WTC11 (cell line): ENCODE data around the gene CER1. TPM values are rescaled to one million over a fixed set of nuclear protein-coding genes. Genes with fewer than 3 reads are reported as not detected.

Source experiments
- ATAC-seq: fragments of 200-7000 bp; cut with Tn5 transposase; 2 replicates; pipeline ENCODE4 v1.10.0; 2021; ENCODE audit warnings: mild to moderate bottlenecking, moderate library complexity
- CTCF ChIA-PET: fragments of 300-600 bp; sonication (Branson Sonifier 250); formaldehyde crosslinking; loops from one replicate; lab custom pipeline; 2021; ENCODE audit warnings: antibody characterized with exemption; lab: Charles Lee
- POLR2A ChIA-PET: fragments of 350-600 bp; sonication (Branson Sonifier 250); formaldehyde crosslinking; loops from one replicate; lab custom pipeline; 2021; ENCODE audit warnings: antibody characterized with exemption; lab: Charles Lee
- DNase-seq: peaks from one replicate; pipeline ENCODE4 v3.0.0; 2021; ENCODE audit warnings: low spot score
- H3K27ac Mint-ChIP-seq: 2 replicates; pipeline ENCODE4 v1.8.0; 2021; ENCODE audit warnings: mixed read lengths
- H3K27me3 Mint-ChIP-seq: 2 replicates; pipeline ENCODE4 v1.8.0; 2021; ENCODE audit warnings: low read depth, mild to moderate bottlenecking, moderate library complexity, mixed read lengths
- H3K36me3 Mint-ChIP-seq: 2 replicates; pipeline ENCODE4 v1.8.0; 2021; ENCODE audit warnings: mixed read lengths
- H3K4me1 Mint-ChIP-seq: 2 replicates; pipeline ENCODE4 v1.8.0; 2022; ENCODE audit warnings: mixed read lengths
- H3K4me3 Mint-ChIP-seq: 2 replicates; pipeline ENCODE4 v1.8.0; 2021; ENCODE audit warnings: mild to moderate bottlenecking, moderate library complexity, mixed read lengths
- H3K9me3 Mint-ChIP-seq: 2 replicates; pipeline ENCODE4 v1.8.0; 2021; ENCODE audit warnings: mixed read lengths
- AFF4 ChIP-seq: sonication (generic); formaldehyde crosslinking; IDR thresholded peaks from 2 replicates; pipeline ENCODE4 v1.8.1; 2023; ENCODE audit warnings: mild to moderate bottlenecking, missing genetic modification reagents, borderline replicate concordance
- ARID4B ChIP-seq: sonication (generic); formaldehyde crosslinking; IDR thresholded peaks from 2 replicates; pipeline ENCODE4 v1.8.0; 2023; ENCODE audit warnings: missing genetic modification reagents, mild to moderate bottlenecking, borderline replicate concordance
- ATF2 ChIP-seq: sonication (generic); formaldehyde crosslinking; IDR thresholded peaks from 2 replicates; pipeline ENCODE4 v1.8.1; 2022; ENCODE audit warnings: low read depth, missing genetic modification reagents, borderline replicate concordance
- ATF3 ChIP-seq: sonication (generic); formaldehyde crosslinking; conservative IDR thresholded peaks from 2 replicates; pipeline ENCODE4 v1.8.1; 2022; ENCODE audit warnings: mild to moderate bottlenecking, missing genetic modification reagents
- CDX4 ChIP-seq: fragments of 250-450 bp; sonication (Bioruptor Pico); IDR thresholded peaks from 2 replicates; pipeline ENCODE4 v1.9.0; 2021; ENCODE audit warnings: moderate library complexity, mild to moderate bottlenecking, inconsistent platforms, borderline replicate concordance
- CREM ChIP-seq: sonication (generic); formaldehyde crosslinking; IDR thresholded peaks from 2 replicates; pipeline ENCODE4 v1.8.1; 2022; ENCODE audit warnings: mild to moderate bottlenecking, missing genetic modification reagents, moderate library complexity
- HMGA2 ChIP-seq: fragments of 250-450 bp; sonication (Bioruptor Pico); IDR thresholded peaks from 2 replicates; pipeline ENCODE4 v1.4.0; 2021; ENCODE audit warnings: mild to moderate bottlenecking, moderate library complexity
- JUN ChIP-seq: sonication (generic); formaldehyde crosslinking; IDR thresholded peaks from 2 replicates; pipeline ENCODE4 v1.8.0; 2023; ENCODE audit warnings: mild to moderate bottlenecking, missing genetic modification reagents
- MXD4 ChIP-seq: fragments of 250-450 bp; sonication (Bioruptor Pico); IDR thresholded peaks from 2 replicates; pipeline ENCODE4 v1.8.0; 2021; ENCODE audit warnings: mild to moderate bottlenecking, moderate library complexity, borderline replicate concordance
- NFE2L1 ChIP-seq: sonication (generic); formaldehyde crosslinking; IDR thresholded peaks from 2 replicates; pipeline ENCODE4 v1.8.1; 2023; ENCODE audit warnings: missing genetic modification reagents
- OVOL2 ChIP-seq: fragments of 250-450 bp; sonication (Bioruptor Pico); IDR thresholded peaks from 2 replicates; pipeline ENCODE4 v1.9.0; 2021; ENCODE audit warnings: mild to moderate bottlenecking, borderline replicate concordance
- RELA ChIP-seq: sonication (generic); formaldehyde crosslinking; IDR thresholded peaks from 2 replicates; pipeline ENCODE4 v1.8.1; 2022; ENCODE audit warnings: missing genetic modification reagents, mild to moderate bottlenecking, borderline replicate concordance
- SP1 ChIP-seq: sonication (generic); formaldehyde crosslinking; conservative IDR thresholded peaks from 2 replicates; pipeline ENCODE4 v1.8.1; 2022; ENCODE audit warnings: missing genetic modification reagents
- STAT6 ChIP-seq: sonication (generic); formaldehyde crosslinking; conservative IDR thresholded peaks from 2 replicates; pipeline ENCODE4 v1.8.1; 2023; ENCODE audit warnings: mild to moderate bottlenecking, low read depth, missing genetic modification reagents, moderate library complexity
- TCF7 ChIP-seq: sonication (generic); formaldehyde crosslinking; IDR thresholded peaks from 2 replicates; pipeline ENCODE4 v1.8.0; 2022; ENCODE audit warnings: mild to moderate bottlenecking, low read depth, missing genetic modification reagents, moderate library complexity
- ZBTB21 ChIP-seq: sonication (generic); formaldehyde crosslinking; IDR thresholded peaks from 2 replicates; pipeline ENCODE4 v1.8.1; 2023; ENCODE audit warnings: mild to moderate bottlenecking, missing genetic modification reagents, borderline replicate concordance
- ZNF138 ChIP-seq: sonication (generic); formaldehyde crosslinking; conservative IDR thresholded peaks from 2 replicates; pipeline ENCODE4 v1.8.1; 2022; ENCODE audit warnings: mild to moderate bottlenecking, moderate library complexity, missing genetic modification reagents
- ZNF512 ChIP-seq: sonication (generic); formaldehyde crosslinking; IDR thresholded peaks from 2 replicates; pipeline ENCODE4 v1.8.1; 2022; ENCODE audit warnings: missing genetic modification reagents, borderline replicate concordance
- total RNA-seq: library from RNA; stranded (reverse); gene quantifications from 3 replicates; pipeline ENCODE4 v1.2.3, GENCODE V29; 2021

The CER1 gene
- total RNA-seq, 1 experiment from 2014 or later: 2.4 TPM

- Mint-ChIP-seq H3K4me3 (no peak overlapping the region), H3K27me3 (peaks cover 13% of the 10 kb centered on the region), H3K9me3 (no peaks in the 10 kb centered on the region), H3K36me3 (no peaks in the 10 kb centered on the region), H3K4me1 (peaks cover 31% of the 10 kb centered on the region), H3K27ac (no peak overlapping the region)
- DNase-seq (no peak), ATAC-seq (no peak)
- CTCF ChIA-PET: no interaction called here
- TF ChIP-seq ARID4B (CRISPR knock-in tag) (no peak), JUN (CRISPR knock-in tag) (no peak), HMGA2 (CRISPR knock-in tag) (no peak), NFE2L1 (CRISPR knock-in tag) (no peak), CREM (no peak), AFF4 (CRISPR knock-in tag) (no peak), ZBTB21 (CRISPR knock-in tag) (no peak), ATF3 (CRISPR knock-in tag) (no peak), RELA (CRISPR knock-in tag) (no peak), ZNF512 (no peak), MXD4 (CRISPR knock-in tag) (no peak), SP1 (CRISPR knock-in tag) (no peak), ZNF138 (no peak), CDX4 (CRISPR knock-in tag) (no peak)
- POLR2A ChIA-PET: interaction anchor here (0.7 kb wide), 1 partner anchor 56 kb away, joined by 3 read pairs; no protein-coding TSS in a partner anchor
These were observed 28.3 kb upstream of the CER1 start for GRCh38 chr9:14750821-14751220.

- ChIA-PET POLR2A (no interaction called here), CTCF (interaction anchor here (0.9 to 1.2 kb wide), 2 partner anchors 18 to 316 kb away, joined by 3 read pairs; no protein-coding TSS in a partner anchor)
- Mint-ChIP-seq H3K4me3 (0 out of 2 replicates have a peak overlapping the region, but pooled peaks have one; percentile 2), H3K27ac (no peak overlapping the region), H3K27me3 (peaks cover 13% of the 10 kb centered on the region), H3K9me3 (peaks cover 2% of the 10 kb centered on the region), H3K36me3 (peaks cover 2% of the 10 kb centered on the region; the same call in 1 of the 2 replicates), H3K4me1 (peaks cover 31% of the 10 kb centered on the region)
- DNase-seq (no peak), ATAC-seq (peak; percentile 51)
- TF ChIP-seq ATF2: no peak
- no peak for TF ChIP-seq TCF7 (CRISPR knock-in tag)
- TF ChIP-seq OVOL2 (CRISPR knock-in tag): no peak
- TF ChIP-seq STAT6: no peak
- no peak for TF ChIP-seq CREM
These were observed 27.2 kb upstream of the CER1 start for GRCh38 chr9:14749741-14750211.
